ENCODE results near the gene CDH4.

Gene CDH4

GRCh38 chr20:61929561-61929960 is 677.5 kb downstream of the CDH4 start:
- no peak for DNase-seq

GRCh38 chr20:61929971-61930666 is 678.1 kb downstream of the CDH4 start:
- DNase-seq = no peak

GRCh38 chr20:61930776-61931475 is 678.9 kb downstream of the CDH4 start:
- no peak for DNase-seq

- DNase-seq = no peak
These were observed 679.6 kb downstream of the CDH4 start for GRCh38 chr20:61931476-61932198.

- no peak for DNase-seq
These were observed 680.1 kb downstream of the CDH4 start for GRCh38 chr20:61932199-61932592.

- DNase-seq = no peak
These were observed 680.8 kb downstream of the CDH4 start for GRCh38 chr20:61932711-61933480.

- DNase-seq = no peak
These were observed 681.5 kb downstream of the CDH4 start for GRCh38 chr20:61933481-61933950.

- DNase-seq = no peak
These were observed 682.1 kb downstream of the CDH4 start for GRCh38 chr20:61933951-61934715.

- DNase-seq = no peak
These were observed 682.9 kb downstream of the CDH4 start for GRCh38 chr20:61934716-61935530.

- DNase-seq = no peak
These were observed 684.1 kb downstream of the CDH4 start for GRCh38 chr20:61935926-61936700.

- DNase-seq = no peak
These were observed 684.7 kb downstream of the CDH4 start for GRCh38 chr20:61936701-61937131.

GRCh38 chr20:61937146-61937962 is 685.3 kb downstream of the CDH4 start:
- DNase-seq = no peak

- no peak for DNase-seq
These were observed 686.1 kb downstream of the CDH4 start for GRCh38 chr20:61937963-61938838.

- no peak for DNase-seq
These were observed 687.0 kb downstream of the CDH4 start for GRCh38 chr20:61938839-61939690.

GRCh38 chr20:61939691-61940360 is 687.8 kb downstream of the CDH4 start:
- no peak for DNase-seq

GRCh38 chr20:61940491-61940890 is 688.4 kb downstream of the CDH4 start:
- DNase-seq = no peak
